Esophagus squamous epithelium (tissue), 4 donors: ENCODE data around the gene RALY.

ENCODE experiments used
- CTCF ChIP-seq, 6 experiments: fragments of 450-650 bp in 4 of 6; fragments of 200-600 bp in 2 of 6; sonication (generic) in 2 of 6; IDR thresholded peaks; one replicate each; pipeline ENCODE4 v1.5.1; 2016 to 2019; ENCODE audit warnings: antibody characterized with exemption in 6 of 6, mild to moderate bottlenecking in 4 of 6, moderate library complexity in 4 of 6
- POLR2A ChIP-seq, 4 donors: fragments of 450-650 bp; IDR thresholded peaks; one replicate each; pipeline ENCODE4 v1.6.1; 2017; ENCODE audit warnings: antibody characterized with exemption in 4 of 4, mild to moderate bottlenecking in 4 of 4, moderate library complexity in 3 of 4

GRCh38 chr20:33981964-33982363, 11.7 kb upstream of the RALY start:
- no peak for TF ChIP-seq POLR2A (IDR thresholded peaks at IDR 0.05)
- TF ChIP-seq CTCF (IDR thresholded peaks at IDR 0.05): no peak
